ENCODE data around the gene DBH.

GRCh38 chr9:133684936-133685361, 48.8 kb downstream of the DBH start:
- TF ChIP-seq CTCF (IDR thresholded peaks at IDR 0.05), result no peak
- no peak for TF ChIP-seq ZFX (IDR thresholded peaks at IDR 0.05; ENCODE audit: borderline replicate concordance)
